Measurements from ENCODE around the gene DHRSX.

- TF ChIP-seq CTCF (conservative IDR thresholded peaks at IDR 0.05 in 1 of 2, IDR thresholded peaks at IDR 0.05 in 1 of 2; ENCODE audit: low read depth in 1 of 2, low read length in 2 of 2) (no peak), EZH2 (IDR thresholded peaks at IDR 0.05; ENCODE audit: low read length, missing control alignments) (no peak)
These were observed 113.0 kb downstream of the DHRSX start for GRCh38 chrX:2387614-2388239.
